NCI-H526 (cell line): Measurements from ENCODE around the gene SLC16A10.
A peak's percentile ranks its signal among the peaks of the same experiment; 100 is the strongest.
"Not testable (repeated sequence)": the region's sequence is repeated elsewhere in the genome, so short reads cannot be mapped to it uniquely, and the experiment has no call there.

Experiments
- DNase-seq, 2 experiments: peaks; one replicate each; lab custom pipeline; 2025; lab: John Stamatoyannopoulos, UW

The SLC16A10 gene

DNA sequence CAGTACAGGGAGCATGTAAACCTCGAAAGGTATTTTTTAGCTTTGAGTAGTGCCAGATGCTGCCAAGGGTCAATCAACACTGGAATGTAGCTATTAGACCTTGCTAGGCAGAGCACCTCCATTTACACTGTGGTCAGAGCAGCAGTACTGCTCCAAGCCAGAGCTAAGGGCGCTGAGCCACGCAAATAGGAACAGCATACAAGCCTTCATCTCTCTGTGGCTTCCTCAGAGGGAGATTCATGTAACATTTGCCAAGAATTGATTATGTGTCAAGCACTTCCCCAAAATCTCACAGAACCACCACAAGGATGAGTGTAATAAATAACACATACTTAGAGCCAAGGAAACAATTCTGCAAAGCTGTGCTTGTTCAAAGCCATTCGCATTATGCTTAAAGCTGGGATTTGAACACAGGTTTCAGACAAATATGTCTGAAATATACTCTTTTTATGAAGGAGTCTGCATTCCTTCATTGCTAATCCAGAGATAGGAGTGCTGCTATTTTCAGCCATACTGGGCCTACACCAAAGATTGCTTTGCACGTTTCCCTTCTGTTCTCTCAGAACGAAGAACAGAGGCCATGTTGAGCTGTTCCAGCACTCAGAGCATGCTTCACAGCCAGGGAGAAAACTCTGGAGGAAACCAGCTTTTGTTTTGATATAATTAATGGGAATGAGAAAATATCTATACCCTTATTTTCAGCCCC lies 97.7 kb downstream of the SLC16A10 start:
- no peak for DNase-seq

DNA sequence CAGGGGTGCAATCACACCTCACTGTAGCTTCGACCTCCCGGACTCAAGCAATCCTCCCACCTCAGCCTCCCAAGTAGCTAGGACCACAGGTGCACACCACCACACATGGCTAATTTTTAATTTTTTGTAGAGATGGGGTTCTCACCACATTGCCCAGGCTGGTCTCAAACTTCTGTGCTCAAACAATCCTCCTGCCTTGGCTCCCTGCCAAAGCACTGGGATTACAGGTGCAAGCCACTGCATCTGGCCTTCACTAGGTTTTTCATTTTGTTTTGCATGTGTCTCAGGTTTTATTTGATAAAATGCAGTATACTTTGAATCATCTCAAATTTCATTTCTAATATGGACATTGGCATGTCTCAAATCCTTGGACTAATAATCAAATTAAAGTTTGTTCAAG lies 98.7 kb downstream of the SLC16A10 start:
- peak in 1 of 2 experiments; percentile 23 for DNase-seq

DNA sequence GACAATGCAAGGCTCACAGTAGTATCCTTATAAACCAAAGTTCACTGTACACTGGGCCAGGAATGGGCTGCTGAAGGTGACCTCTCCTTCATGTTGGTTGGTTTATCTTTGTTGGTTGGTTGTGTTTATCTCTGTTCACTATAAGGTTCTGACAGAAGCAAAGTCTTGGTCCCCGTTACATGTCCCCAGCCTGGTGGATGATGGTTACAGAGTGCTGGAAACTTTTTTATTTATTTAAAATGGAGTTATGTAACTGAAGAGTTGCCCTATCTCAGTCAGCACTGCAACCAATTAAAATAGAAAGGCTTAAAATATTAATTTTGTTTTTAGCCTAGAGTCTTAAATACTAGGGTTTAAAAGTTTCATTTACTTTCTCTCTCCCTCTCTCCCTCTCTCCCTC lies 100.6 kb downstream of the SLC16A10 start:
- DNase-seq: no peak

DNA sequence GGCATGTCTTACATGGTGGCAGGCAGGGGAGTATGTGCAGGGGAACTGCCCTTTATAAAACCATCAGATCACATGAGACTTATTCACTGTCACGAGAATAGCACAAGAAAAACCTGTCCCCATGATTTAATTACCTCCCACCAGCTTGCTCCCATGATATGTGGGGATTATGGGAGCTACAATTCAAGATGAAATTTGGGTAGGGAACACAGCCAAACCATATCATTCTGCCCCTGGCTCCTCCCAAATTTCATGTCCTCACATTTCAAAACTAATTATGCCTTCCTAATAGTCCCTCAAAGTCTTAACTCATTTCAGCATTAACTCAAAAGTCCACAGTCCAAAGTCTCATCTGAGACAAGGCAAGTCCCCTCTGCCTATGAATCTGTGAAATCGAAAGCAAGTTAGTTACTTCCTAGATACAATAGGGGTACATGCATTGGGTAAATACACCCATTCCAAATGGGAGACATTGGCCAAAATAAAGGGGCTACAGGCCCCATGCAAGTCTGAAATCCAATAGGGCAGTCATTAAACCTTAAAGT lies 102.4 kb downstream of the SLC16A10 start:
- not testable (repeated sequence) for DNase-seq

DNA sequence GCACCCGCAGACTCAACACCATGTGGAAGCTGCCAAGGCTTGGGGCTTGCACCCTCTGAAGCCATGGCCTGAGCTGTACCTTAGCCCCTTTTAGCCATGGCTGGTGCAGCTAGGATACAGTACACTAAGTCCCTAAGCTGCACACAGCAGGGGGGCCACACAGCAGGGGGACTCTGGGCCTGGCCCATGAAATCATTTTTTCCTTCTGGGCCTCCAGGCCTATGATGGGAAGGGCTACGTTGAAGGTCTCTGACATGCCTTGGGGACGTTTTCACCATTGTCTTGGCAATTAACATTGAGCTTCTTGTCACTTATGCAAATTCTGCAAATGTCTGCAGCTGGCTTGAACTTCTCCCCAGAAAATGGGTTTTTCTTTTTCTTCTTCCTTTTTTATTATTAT lies 103.3 kb downstream of the SLC16A10 start:
- DNase-seq: no peak

DNA sequence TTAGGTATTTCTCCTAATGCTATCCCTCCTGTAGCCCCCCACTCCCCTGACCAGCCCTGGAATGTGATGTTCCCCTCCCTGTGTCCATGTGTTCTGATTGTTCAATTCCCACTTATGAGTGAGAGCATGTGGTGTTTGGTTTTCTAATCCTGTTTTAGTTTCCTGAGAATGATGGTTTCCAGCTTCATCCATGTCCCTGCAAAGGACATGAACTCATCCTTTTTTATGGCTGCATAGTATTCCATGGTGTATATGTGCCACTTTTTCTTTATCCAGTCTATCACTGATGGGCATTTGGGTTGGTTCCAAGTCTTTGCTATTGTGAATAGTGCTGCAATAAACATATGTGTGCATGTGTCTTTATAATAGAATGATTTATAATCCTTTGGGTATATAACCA lies 103.8 kb downstream of the SLC16A10 start:
- not testable (repeated sequence) for DNase-seq

DNA sequence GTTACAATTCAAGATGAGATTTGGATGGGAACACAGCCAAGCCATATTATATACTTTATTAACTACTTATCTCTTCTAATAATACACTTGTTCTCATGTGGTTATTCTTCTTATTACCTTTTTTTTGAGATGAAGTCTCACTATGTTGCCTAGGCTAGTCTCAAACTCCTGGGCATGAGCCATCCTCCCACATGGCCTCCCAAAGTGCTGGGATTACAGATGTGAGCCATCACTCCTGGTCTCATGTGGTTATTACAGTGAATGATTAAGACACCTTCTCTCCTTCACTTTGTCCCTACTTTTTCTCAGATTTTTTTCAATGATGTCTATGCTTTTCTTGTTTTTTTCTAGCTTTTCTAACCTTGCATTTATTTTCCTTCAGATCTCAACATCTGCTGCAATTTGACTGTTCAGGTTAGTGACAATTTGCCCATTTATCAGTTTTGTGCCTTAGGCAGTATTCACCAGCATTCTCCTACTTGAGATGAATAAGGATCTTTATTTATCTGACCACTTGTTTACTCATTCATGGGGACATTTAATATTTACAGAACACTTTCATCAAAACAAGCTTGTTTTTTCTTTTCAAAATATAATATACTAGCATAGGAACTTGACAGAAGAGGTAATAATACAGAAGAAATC lies 105.7 kb downstream of the SLC16A10 start:
- no peak for DNase-seq

DNA sequence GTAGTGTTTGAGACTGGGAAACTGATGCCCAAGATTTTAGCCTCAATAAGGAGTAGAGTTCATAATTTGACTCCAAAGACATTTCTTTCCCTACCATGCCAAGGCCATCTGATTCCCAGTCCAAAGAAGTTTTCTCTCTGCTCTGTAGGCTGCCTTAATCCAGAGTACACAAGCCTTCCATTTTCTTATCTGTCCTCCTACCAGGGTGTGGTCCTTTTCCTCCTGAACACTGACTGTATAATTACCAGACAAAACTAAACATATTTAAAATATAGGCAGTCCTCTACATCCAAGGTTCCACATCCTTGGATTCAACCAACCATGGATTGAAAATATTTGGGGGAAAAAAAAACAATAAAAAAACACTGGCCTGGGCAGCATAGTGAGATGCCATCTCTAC lies 108.4 kb downstream of the SLC16A10 start:
- DNase-seq: no peak

DNA sequence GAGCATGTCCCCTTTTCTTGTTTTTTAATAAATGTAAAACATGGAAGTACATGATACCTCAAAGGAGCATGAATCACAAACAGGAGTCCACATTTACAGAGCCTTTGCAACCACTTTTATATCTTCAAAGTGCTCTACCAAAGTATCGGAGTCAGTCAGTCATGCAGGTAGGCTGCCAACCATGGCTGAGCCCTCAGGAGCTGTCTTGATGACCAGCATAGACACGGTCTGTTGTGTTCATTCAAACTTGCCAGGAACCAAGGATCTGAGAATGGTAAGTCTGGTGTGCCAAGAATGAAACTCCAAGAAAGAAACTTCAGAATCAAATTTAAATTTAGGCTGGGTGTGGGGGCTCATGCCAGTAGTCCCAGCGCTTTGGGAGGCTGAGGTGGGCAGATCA lies 111.5 kb downstream of the SLC16A10 start:
- no peak for DNase-seq

DNA sequence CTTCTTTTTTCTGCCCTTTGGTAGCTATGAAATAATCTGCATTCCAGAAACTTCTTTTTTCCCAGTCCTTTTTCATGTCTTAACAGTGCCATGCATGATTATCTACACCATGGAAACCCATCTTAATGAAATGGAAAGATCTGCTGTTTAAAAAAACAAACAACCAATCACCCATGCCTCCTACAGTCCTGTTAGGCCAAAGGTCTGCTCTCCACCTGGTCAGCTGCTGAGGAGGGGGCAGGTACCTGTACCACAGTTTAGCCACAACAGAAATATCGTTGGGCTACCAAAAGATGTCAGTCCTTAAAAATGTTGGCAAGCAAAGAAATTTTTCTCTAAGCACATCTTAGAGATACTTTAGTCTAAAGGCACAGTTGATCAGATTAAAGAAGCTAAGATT lies 112.6 kb downstream of the SLC16A10 start:
- DNase-seq: no peak

DNA sequence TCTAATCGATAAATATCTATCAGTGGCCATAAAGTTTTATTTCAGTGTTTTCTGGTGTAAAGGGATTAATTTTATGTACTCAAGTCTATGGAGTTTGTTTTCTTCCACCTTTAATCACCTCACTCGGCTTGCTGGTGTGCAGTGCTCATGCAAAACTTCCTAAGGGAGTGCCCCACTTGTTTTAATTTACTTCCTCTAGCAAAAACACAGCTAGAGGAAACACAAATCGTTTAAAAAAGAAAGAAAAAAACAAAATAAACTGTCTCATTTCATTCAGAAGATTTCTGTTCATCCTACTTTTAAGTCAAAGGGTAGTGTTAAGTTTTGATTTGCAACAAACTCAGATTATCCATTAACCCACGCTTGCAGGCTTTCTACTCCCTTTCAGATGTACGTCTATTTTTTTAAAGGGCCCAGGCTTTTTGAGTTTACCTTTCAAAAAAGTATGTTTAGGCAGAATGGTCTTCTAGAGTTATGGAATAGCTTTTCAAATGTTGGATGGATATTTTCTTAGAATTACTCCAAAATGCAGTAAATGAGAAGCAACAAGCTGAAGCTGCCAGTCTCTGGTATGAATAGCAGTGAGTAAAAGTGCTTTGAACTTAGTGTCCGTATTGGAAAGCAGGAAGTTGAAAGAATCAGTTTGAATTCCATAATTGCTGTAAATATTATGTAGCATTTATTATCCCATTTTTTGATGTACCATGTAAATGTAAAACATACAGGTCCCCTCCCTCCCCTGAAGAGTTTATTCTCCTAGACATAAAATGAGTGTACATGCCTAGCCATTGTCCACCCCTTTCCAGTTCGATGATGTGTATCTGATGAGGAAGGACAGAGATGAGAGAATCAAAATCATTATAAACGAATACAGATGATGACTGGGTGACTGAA lies 113.3 kb downstream of the SLC16A10 start:
- DNase-seq: peak; percentile 5 to 18

DNA sequence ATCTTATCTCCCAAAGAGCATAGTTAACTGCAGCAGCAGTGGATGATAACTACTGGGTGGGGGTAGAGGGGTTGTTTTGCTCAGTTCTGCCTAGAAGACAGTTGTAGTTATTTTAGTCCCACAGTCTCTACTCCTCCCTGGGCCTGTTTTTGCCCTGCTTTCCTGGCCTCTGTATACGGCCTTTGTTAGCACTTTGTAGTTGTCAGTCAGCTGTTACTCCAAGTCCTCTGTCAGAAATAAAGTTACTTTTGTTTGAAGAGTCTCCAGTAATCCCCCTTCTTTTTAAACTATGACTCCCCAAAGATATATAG lies 113.9 kb downstream of the SLC16A10 start:
- no peak for DNase-seq

DNA sequence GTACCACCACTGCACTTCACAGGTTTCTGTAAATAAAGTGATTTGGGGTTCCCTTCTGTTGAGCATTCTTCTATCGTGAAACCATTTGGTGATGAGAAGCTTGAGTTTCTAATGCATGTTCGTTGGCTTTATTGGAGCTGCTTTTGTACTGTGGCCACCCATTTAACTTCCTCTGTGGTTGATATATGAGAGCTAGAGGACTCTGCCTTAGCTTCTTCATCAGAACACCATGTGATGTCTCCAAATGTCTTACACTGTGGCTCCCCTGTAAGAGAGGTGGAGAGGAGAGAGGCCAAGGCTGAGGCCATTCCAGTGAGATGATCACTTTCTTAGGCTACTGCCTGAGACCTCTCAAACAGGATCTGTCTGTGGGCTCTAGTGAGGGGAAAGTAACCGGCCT lies 114.5 kb downstream of the SLC16A10 start:
- DNase-seq: no peak

DNA sequence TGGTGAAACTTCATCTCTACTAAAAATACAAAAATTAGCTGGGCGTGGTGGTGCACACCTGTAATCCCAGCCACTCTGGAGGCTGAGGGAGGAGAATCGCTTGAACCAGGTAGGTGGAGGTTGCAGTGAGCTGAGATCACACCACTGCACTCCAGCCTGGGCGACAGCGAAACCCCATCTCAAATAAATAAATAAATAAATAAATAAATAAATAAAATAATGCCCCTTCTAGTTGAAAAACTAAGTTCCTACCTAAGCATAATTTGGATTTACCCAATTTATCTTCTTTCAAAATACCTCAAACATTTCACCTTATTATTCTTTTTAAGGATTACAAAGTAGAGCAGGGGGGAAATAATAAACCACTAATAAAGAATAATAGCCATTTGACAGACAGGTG lies 116.2 kb downstream of the SLC16A10 start:
- DNase-seq: not testable (repeated sequence)

DNA sequence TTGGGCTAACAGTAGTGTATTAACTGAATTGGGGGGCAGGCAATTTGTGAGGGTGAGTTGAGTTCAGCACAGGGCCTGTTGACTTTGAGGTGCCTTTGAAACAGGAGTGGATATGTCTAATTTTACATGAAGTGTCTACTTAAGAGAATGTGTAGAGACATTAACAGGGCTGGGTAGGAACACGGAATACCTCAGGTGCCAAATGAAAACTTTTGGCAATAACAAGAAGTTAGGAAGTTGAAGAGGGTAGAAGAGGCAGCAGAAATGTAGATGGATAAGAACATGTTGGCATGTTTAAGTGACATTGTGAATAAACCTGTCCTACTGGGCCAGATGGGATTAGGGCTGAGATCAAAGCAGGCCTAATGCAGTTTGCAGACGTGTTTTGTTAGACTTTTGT lies 117.0 kb downstream of the SLC16A10 start:
- no peak for DNase-seq

DNA sequence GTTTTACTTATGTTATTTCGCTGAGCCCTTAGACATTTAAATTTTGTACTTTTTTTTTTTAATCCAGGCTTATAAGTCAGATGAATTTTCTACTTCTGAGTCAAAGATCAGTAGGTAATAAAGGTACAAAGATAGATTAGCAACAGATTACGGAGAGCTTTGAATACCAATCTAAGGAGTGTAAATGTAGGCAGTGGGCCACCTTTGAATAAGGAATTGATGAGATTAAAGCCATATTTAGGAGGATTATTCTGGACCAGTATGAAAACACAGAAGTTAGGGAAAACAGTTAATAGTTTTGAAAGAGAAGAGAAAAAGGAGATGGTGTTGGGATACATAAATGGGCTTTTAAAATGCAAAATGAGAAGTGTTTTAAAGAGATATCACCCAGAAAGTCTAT lies 117.6 kb downstream of the SLC16A10 start:
- DNase-seq: no peak

DNA sequence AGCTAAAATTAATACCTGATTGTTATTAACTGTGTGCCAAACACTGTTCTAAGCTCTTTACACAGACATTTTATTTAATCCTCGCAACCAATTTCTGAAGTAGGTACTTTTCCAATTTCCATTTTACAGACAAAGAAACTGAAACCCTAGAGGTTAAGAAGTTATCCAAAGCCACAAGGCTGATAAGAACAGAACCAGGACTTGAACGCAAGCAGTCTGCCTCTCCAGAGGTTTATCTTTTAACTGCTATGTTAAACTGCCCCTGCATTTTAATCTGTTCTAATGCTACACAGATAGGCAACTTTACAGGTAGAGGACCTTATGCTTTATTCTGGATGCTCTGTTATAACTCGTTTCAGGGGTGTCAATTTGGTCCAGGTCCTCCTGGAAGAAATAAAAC lies 118.2 kb downstream of the SLC16A10 start:
- no peak for DNase-seq

DNA sequence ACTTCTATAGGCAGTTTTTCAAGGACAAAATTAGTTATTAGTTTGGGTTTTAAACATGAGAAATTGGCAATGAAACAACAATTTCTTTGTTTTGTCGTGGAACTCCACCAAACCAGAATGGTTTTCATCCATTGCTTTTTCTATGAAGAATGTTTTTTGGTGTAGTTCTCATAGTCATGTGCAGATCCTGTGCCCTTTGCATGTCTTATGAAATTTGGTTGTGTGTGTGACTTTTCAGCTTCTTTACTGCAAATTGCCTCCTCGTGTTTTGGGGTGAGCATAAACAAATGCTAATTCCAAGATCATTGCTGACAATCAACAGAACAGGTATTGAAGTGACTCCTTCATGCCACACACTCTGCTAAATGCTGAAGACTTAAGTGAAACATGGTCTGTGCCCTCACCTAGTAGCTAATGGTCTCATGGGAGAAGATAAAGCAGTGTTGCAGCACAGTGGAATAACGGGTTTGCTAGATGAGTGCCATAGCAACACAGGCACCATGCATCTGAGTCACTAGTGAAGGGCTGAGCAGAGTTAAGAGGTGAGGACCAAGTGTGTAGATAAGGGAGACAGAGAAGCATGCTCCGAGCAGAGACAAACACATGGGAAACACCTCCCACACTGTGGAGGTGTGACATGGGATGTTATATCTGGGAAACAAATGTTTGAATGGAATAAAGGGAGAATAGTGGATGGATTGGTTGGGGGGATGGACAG lies 120.0 kb downstream of the SLC16A10 start:
- no peak for DNase-seq

DNA sequence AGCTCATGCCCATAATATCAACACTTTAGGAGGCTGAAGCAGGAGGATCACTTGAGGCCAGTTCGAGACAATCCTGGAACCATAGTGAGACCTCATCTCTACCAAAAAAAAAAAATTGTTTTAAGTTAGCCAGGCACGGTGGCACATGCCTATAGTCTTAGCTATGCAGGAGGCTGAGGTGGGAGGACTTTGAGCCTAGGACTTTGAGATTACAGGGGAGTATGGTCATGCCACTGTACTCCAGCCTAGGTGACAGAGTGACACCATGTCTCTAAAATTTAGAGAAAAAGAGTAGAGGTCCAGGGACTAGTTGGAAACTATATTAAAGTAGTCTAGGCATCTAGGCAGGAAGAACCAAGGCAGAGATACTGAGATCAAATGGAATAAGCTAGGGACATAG lies 121.6 kb downstream of the SLC16A10 start:
- DNase-seq: no peak

DNA sequence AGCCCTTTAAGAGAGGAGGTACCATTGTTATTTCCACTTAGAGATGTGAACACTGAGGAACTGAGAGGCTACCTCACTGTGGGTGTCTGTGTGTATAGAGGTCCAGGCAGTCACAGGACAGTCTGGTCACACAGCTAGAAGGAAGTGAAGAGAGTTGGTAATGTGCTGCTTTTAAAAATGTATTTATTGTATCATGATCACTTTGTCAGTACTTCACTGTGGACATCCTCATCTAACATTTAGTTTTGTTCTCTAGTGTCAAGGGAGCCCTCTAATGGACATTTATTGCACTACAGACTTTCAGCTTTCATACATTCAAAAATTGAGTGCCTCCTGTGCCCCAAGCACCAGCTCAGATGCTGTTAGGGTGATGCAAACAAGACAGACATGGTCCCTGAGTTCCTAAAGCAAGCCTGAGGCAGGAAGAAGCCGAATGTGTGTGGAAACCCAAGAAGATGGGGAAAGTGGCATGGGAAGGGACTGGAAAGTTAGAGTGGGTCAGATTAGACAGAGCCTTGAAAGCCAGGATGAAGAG lies 123.0 kb downstream of the SLC16A10 start:
- peak; percentile 33 to 80 for DNase-seq

DNA sequence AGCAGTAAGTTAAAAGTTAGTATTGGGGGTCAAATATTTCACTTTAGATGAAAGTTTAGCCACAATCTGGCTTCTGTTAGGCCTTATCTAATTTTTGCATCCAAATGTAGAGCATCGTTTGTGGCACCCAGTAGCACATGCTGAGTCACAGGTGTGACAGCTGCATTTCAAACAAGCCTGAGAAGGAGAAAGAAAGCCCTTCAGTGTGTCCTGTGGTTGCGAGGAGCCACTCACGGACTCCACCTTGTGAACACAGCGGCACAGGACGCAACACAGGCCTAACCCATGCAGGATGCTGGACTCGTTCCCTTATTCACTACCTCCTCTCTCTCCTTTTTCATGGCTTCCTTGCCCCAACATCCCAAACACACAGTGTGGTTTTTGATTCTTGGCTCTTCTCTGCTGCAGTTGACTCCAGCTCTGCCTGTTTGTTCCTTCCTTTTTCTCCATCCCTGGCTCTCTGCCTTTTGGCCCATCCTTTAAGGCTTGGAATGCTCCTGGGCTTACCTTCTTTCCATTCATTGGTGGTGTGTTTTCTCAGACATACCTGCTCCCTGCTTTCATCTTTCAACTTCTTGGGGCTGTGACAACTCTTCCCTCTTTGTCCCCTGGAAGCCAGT lies 124.2 kb downstream of the SLC16A10 start:
- no peak for DNase-seq
